GM12872 (cell line): Measurements from ENCODE around the gene MYBPHL.

Source experiments
- TF ChIP-seq, protein P1 (sequence below): IDR thresholded peaks from 3 replicates; pipeline ENCODE4 v1.5.1; 2011; ENCODE audit warnings: low read depth, mild to moderate bottlenecking, low read length, moderate library complexity; ENCODE audit not compliant: insufficient read depth

The MYBPHL gene

DNA sequence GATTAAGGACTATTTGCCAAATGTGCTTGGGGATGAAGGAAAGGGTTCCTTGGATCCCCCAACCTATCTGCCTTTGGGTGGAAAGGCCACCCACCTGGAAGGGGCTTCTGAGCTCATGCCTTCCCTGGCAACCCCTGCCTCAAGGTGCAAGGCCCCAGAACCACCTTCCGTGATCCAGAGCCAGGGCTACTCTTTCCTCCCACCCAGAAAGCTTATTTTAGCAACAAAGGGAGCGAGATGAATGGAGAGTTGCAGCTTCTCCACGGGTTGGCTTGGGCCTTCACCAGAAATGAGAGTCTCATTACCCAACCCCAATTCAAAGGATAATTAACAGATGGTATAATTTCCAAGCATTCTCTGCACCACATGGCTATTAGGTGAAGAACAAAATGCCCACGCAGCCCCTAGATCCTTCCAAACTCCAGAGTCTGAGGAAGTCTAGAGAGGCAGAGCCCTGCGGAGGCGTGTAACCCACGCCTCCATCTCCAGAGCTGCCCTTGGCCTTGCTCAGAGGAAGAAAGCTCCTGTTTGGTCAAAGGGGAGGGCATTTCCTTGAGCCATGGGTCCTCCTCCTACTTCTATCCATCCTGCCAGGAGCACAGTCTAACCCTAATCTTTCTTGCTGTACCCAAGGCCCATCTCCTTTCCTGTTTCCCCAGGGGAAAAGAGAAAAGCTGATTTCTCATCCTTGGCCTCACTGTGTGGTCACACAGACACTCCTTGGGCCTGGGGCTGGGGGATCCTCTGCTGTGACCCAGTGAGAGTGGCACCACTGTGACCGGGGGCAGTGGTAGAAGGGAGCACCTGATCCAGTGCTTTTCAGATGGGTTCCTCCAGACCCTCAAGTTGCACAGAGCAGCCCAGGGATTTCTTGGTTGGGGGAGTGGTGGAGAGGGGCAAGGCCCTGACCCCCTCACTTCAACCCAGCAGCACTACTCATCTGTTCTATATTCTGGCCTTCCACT is 59.1 kb downstream of the MYBPHL start:
- TF ChIP-seq, protein P1, sequence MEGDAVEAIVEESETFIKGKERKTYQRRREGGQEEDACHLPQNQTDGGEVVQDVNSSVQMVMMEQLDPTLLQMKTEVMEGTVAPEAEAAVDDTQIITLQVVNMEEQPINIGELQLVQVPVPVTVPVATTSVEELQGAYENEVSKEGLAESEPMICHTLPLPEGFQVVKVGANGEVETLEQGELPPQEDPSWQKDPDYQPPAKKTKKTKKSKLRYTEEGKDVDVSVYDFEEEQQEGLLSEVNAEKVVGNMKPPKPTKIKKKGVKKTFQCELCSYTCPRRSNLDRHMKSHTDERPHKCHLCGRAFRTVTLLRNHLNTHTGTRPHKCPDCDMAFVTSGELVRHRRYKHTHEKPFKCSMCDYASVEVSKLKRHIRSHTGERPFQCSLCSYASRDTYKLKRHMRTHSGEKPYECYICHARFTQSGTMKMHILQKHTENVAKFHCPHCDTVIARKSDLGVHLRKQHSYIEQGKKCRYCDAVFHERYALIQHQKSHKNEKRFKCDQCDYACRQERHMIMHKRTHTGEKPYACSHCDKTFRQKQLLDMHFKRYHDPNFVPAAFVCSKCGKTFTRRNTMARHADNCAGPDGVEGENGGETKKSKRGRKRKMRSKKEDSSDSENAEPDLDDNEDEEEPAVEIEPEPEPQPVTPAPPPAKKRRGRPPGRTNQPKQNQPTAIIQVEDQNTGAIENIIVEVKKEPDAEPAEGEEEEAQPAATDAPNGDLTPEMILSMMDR = no peak

DNA sequence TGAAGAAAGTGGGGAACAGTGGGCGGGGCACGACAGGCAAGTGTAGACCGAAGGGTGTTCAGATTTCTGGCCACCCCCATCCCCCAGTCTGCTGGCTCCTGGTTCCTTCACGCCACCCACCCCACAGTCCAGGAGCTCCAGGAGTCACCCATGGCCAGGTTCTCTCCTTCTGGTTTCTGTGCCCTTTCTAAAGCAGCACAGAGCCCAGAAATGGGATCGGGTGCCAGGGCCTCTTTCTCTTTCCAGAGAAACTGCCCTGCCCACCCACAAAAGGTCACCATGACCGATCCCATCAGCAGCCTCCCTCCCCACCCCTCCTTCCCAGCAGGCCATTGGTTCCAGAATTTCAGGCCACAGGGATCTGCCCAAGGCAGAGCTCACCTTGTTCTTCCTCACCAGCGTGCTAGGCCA is 60.7 kb downstream of the MYBPHL start:
- TF ChIP-seq, protein P1 = no peak

GRCh38 chr1:109243860-109244552 is 62.8 kb downstream of the MYBPHL start:
- TF ChIP-seq, protein P1 = no peak

DNA sequence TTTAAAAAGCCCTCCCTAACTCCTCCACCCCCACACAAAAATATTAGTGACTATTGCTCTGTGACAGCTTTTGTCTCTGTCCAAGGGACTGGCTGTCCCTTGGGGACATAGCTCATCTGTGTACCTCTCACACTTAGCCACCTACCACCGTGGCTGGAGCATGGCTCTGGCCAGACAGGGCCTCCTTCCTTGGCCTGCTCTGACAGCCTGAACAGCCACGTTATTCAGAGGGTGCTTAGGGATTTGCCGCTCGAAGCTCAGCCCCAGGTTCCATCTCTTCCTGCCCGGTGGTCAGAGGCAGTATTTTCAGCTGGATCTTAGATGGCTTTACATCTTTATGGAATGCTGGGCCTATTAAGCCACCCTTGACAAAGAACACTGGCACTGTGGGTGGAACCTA is 63.6 kb downstream of the MYBPHL start:
- TF ChIP-seq, protein P1 = no peak

- TF ChIP-seq, protein P1 = no peak
Observed at GRCh38 chr1:109242387-109242786, 64.4 kb downstream of the MYBPHL start.
